NK-92 (cell line): ENCODE measurements around the gene GVQW3.

Experiments used
- DNase-seq: peaks from one replicate; lab custom pipeline; 2025; ENCODE audit not compliant: unreplicated experiment; lab: John Stamatoyannopoulos, UW

The GVQW3 gene

DNA sequence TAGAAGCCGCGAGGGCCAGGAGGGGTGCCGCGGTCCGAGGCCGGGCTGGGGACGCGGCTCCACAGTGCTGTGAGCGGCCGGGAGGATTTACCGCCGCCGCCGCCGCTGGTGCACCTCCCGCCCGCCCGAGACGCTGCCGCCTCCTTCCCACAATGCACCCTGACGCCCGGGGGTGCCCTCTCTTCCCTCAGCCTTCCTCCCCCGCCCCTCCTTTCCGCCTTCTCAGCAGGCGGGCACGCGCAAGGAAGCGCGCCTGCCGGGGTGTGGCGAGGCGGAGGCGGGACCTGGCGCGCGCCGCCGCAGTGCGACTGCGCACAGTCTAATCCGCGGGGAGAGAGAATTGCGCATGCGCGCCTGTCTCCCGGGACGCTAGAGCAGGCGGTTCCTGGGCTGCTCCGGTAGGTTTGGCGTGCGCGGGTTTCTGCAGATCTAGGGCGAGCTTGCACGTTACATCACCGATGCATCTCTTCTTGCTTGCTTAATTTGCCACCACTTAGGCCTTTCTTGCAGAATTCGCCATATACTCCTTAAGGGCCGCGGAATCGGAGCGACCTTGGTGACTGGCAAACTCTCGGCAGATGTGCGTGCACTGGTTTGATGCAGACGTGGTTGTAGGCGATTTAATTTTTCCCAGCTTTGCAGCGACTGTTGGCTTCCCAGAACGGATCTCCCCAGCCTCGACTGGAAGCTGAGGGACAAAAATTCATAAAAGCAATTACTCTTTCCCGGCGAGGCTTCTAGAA lies at the start of gene GVQW3, which contains the start of gene THAP12:
GVQW3 (plus strand) TSS at position 347 of the 743 bp plus-strand sequence. CDS start 506 bp downstream, outside the sequence.
THAP12 (minus strand) TSS at position 156 of the 743 bp plus-strand sequence. CDS start 296 bp downstream, outside the sequence.
- DNase-seq: peak; percentile 87

DNA sequence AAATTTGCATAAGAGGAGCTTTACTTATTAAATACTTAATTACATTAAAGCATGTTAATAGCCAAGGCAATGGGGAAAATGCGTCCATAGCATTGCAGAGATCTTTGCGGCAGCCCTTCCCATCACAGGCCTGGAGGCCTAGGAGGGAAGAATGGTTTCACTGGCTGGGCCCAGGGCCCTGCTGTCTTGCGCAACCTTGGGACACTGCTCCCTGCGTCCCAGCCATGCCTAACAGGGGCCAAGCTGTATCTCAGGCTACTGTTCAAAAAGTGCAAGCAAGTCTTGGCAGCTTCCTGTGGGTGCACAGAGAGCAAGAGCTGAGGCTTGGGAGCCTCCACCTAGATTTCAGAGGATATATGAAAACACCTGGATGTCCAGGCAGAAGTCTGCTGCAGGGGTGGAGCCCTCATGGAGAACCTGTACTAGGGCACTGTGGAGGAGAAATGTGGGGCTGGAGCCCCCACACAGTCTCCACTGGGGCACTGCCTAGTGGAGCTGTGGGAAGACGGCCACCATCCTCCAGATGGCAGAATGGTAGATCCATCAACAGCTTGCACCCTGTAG lies 46.2 kb upstream of the GVQW3 start:
- DNase-seq: no peak

DNA sequence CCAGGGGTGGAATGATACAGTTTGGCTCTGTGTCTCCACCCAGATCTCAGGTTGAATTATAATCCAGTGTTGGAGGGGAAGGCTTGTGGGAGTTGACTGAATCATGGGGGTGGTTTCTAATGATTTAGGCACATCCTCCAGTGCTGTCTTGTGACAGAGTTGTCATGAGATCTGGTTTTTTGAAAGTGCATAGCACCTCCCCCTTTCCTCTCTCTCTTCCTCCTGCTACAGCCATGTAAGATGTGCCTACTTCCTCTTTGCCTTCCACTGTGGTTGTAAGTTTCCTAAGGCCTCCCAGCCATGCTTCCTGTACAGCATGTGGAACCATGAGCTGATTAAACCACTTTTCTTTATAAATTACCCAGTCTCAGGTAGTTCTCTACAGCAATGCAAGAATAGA lies 45.3 kb upstream of the GVQW3 start:
- no peak for DNase-seq

DNA sequence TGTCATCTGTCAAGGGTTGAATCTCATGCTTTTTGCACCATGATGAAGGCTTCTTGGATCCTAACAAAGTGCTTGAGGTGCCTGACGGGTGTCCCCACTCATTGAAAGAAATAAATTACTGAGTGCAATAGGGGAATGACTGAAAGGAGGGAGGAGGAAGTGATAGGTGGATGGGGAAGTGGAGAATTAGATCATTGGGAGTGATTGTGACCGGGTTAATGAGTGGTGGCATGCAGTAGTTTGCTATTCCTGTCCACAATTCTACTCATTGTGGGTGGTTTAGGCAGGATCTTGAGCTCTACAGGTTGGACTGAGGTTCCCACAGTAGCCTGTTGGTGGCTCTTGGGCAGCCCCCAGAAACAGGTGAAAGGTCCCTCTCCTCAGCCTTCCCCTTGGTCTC lies 44.5 kb upstream of the GVQW3 start:
- no peak for DNase-seq

DNA sequence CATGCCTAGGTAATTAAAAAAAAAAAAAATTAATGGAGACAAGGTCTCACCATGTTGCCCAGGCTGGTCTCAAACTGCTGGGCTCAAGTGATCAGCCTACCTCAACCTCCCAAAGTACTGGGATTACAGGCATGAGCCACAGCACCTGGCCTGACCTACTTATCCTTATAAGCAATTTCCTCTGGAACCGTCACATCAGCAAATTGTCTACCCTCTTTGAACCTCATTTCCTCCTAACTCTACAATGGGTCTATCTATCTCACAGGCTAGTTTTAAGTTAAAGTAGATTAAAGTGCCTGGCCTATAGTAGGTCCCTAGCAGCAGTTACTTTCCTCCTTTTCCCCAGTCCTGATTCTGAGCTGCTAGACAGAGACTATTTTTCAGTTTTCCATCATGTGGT lies 43.7 kb upstream of the GVQW3 start:
- DNase-seq: no peak

DNA sequence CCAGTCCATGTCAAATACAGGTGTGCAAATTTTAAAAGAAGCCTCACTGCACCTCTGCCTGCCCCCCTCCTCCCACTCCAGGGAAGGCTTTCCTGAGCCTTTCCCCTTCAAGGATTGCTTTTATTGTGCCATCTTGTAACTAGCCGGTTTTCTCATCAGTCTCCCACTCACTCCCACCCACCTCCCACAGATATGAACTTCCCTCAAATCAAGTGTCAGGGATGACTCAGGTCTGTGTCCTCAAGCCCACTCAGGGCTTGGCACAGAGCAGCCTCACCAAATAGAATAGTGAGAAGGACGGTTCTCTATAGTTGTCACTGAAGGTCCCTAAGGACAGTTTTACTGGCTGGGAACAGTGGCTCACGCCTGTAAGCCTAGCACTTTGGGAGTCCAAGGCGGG lies 43.2 kb upstream of the GVQW3 start:
- no peak for DNase-seq

DNA sequence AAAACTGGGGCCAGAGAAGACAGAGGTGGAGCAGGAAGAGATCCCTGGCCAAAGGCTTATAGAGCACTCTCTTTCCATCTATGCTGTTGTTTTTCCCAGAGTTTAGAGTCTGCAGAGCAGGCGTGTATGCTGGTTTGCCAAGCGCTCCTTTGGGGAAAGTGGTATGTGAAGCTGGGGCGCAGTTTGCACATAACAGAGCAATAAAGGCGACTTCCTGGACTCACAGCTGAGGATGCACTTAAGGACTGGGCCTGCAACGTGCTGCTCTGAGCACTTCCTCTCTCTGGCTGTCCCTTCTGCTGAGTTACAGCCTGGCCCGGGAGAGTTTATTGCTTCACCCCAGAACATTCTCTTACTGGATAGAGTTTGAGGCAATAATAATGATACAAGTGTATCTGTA lies 41.9 kb upstream of the GVQW3 start:
- no peak for DNase-seq

DNA sequence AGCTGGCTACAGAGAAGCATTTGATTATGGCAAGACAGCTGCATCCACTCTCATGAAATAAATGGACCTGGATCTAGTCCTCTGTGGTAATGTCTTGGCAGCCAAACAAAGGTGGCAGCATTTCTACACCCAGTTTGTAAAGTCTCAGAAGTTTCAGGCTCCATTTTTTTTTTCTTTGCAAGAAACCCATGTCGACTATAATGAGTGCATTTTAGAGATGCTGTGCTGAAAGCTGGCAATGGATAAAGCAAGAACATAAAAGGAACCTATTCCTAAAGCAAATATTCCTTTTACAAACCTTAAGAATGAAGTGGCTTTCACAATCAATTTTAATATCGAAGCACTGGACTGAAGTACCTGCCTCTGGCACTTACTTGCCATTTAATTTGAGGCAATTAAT lies 33.7 kb upstream of the GVQW3 start:
- no peak for DNase-seq

DNA sequence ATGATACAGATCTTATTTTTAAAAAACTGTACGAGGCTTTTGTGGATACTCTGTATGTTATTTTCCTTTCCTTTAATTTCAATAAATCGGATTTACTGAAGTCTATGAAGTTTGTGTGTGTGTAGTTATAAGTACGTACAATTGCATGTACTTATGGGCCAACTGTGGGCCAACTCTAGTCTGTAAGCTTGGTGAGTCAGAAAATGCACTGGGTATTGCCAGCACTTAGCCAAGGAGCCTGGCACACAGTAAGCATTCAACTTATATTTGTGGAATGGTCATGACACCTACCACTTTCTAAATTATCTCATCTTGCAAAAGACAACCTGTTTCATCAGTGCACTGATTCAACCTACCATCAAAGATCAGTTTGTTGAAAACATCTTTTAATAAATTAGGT lies 32.8 kb upstream of the GVQW3 start:
- no peak for DNase-seq

DNA sequence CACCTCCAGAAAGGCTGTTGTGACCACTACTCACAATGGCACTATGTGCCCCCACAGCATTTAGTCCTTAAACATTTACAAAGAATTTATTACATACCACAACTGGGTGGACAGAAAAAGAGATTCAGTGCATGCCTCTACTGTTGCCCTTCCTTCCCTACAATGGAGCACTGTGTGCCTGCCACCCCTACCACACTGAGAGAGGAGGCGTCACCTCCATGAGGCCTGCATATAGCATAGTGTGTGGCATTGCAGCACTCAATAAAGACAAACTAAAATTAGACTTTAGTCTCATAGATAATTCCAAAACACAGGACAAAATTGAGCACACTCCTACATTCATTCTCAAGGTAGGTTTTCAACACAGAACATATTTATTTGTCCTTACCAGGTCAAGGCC lies 26.0 kb upstream of the GVQW3 start:
- no peak for DNase-seq

DNA sequence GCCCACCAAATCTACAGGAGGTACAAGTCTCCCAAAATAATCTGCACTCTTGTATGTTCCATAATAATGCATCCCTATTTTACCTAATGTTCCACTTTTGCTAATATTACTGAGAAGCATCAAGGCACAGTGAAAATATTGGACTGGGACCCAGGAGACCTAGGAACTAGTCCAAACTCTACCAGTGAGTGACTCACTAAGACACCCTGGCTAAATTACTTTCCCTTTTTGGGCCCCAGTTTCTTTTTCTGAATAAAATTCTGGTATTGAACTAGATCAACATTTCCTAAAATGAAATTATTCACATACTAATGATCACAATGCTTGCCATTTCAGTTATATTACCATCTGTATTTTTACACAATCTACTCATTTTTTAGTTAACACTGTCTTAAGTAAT lies 19.7 kb upstream of the GVQW3 start:
- DNase-seq: no peak

DNA sequence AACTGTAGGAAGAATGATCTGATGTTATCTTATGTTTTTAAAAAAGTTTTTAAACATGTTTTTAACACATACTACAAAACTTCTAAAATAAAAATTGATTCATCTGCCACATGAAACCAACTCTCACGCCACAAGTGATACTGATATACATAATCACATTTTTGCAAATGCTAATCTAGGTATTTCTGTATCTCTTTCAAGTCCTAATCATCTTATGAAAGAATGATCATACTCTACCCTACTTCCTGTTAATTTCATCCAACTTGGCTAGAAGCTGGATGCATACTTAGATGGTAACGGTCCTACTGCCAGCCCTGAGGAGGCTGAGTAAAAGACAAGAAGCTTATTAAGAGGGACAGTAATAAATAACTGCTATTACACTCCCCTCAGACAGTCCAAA lies 19.3 kb upstream of the GVQW3 start:
- no peak for DNase-seq

DNA sequence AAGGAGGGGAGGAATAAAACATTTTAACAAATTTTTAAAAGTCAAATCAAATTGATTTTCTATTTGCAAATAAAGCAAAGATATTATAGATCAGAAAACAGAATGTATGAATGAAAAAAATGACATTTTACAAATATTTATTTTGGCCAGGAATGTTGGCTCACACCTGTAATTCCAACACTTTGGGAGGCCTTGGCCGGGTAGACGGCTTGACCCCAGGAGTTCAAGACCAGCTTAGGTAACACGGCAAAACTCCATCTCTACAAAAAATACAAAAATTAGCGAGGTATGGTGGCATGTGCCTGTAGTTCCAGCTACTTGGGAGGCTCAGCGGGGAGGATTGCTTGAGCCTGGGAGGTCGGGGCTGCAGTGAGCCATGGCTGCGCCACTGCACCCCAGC lies 18.4 kb upstream of the GVQW3 start:
- no peak for DNase-seq

DNA sequence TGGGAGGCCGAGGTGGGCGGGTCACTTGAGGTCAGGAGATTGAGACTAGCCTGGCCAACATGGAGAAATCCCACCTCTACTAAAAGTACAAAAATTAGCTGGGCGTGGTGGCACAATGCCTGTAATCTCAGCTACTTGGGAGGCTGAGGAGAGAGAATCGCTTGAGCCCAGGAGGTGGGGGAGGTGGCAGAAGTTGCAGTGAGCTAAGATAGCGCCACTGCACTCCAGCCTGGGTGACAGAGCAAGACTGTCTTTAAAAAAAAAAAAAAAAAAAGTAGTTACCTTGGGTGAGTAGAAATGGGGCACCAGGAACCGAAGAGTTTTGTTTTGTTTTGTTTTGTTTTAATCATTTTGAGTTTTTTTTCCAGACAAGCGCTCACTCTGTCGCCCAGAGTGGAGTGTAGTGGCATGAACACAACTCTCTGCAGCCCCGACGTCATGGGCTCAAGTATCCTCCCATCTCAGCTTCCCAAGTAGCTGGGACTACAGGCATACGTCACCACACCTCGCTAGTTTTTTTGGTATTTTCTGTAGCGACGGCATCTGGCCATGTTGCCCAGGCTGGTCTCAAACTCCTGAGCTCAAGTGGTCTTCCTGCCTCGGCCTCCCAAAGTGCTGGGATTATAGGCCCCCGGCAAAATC lies 16.0 kb upstream of the GVQW3 start:
- DNase-seq: no peak

DNA sequence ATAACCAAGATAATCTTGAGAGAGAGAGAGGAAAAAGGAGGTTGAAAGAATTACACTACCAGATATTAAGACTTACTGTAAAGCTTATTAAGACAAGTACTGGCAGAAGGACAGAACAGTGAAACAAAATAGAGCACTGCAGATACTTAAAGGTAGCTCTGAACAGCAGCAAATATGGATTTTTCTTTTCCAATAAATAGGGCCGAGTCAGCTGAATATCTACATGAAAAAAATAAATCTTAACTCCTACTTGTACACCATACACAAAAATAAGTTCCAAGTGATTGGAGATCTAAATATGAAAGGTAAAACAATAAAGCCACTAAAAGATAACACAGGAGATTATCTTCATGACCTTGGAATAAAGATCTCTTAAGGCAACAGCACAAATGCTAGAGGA lies 12.6 kb upstream of the GVQW3 start:
- no peak for DNase-seq

DNA sequence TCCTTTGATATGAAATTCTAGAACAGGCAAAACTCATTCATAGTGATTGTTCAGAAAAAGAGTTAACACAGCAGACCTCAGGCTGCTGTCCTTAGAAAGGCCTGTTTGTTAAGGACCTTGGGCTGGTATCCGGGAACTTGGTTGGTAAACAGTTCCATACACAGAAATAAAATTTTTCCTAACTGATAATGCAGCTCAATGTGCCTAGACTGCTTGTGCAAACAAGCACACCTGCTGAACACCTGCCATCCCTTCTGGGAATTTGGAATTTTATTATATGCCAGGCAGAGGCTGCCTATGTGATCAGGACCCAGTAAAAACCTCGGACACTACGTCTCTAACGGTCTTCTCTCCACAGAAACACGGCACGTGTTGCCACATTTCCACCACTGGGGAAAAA lies 11.7 kb upstream of the GVQW3 start:
- DNase-seq: no peak

DNA sequence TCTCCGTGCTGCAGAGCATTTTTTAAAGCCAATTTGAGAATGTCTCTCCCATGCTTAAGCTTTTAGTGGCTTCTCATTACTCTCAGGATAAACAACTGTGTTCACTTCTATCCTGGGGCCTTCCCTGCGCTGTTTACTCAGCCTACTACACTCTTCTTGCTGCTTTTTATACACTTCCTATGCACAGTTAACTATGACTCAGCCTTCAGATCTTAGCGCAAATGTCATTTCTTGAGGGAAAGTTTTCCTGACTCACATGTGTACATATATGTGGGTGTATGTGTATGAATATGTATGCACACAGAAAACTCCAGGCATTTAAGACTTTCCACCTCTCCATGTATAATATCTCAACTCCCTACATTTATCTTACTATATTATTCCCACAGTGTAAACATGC lies 10.0 kb upstream of the GVQW3 start:
- no peak for DNase-seq

DNA sequence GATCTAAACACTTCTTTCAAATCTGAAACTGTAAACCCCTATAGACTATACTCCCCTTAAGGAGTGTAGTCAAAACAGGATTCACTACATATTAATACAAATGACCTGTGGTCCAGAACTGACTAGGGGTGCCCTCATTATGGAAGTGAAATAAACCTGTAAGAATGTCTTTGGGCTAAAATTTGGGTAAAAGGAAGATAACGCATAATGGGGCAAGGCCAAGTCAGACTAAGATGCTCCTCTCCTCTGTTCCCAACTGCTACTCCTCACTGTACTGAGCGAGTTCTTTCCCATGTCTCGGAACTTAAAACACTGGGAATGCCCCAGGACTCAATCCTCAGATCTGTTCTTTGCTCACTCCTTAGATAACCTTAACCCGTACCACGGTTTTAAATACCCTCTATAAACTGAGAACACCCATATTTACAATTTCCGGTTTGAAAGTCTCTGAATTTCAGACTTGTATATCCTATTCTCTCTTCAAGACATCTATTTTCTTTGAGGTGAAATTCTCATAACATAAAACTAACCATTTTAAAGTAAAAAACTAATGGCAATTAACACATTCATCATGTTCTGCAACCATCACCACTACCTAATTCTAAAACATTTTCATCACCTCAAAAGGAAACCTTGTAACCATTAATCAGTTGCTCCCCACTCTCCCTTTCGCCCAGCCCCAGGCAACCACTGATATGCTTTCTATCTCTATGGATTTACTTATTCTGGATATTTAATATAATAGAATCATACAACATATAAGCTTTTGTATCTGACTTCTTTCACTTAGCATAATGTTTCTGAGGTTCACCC lies 4.2 kb upstream of the GVQW3 start:
- DNase-seq: no peak

DNA sequence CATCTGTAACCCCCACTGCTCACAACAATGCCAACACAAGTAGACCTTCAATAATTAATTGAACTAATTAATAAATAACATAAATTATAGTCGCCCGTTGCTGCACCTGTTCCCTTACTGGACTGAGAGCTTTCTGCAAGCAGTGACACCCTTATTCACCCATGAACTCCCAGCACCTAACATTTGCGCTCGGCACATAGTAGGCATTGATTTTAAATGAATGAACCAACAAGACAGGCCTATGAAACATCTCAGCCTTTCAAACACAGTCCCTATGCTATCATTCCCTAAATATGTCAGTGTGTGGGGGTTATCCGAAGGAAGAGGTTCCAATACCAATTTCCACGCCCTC lies 1.3 kb upstream of the GVQW3 start:
- no peak for DNase-seq

DNA sequence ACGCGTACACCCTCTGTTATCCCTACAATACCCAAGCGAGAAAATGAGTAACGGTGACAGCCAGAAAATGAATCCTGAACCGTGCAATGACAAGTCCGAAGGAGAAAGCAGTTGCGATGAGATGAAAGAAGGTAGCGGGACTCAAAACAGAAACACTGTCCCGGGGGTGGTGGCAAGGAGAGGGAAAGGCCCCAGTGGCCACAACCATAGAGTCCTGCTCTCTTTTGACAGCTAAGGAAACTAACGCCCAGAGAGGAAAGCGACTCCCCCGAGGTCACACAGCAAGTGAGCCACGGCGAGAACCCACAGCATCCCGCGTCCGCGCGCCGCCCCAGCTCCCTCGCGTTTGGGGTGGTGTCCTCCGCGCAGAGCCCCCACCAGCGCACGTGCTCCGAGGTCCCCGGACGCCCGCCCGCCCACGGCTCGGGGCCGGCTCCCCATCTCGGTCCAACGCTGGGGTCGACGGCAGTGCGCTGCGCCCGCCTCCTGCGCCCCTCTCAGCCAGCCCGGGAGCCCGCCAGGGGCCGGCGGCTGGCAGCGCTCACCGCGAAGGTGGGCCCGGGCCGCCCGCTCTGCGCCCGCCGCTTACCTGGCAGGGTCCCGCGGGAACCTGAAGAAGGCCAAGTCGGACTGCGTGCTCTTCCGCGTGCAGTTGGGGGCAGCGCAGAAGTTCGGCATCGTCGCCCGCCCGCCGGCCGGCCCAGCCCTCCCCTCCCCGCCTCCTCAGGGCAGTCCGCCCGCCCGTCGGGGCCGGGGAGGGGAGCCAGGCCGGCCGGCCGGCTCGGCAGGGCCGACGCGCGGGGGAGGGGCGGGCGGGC lies 755 bp upstream of the GVQW3 start:
- DNase-seq: no peak

DNA sequence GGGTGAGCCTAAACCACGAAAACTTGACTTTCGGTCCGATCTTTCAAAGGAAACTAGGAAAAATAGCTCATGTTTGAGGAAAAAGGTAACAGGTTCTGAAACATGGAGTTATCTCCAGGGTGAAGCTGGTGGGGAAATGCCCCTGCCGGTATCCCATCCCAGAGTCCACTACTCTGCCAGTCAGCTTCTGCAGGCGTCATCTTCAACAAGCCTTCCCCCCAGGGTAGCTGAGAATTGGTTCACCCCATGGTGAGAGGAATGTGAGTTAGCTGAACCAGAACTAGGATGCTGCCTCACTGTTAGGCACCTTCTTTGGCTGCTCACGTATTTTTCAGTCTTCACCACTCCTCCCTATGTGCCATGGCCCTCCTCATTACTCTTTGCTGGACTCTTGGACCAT lies 1.1 kb downstream of the GVQW3 start:
- no peak for DNase-seq
